ENCODE results near the gene ANXA11.

Gene ANXA11

GRCh38 chr10:80126876-80127275, 78.5 kb downstream of the ANXA11 start:
- no peak for TF ChIP-seq REST (IDR thresholded peaks at IDR 0.05; ENCODE audit: insufficient read depth in 1 of 2, low read depth in 2 of 2, low read length in 2 of 2)
- TF ChIP-seq SIN3A (IDR thresholded peaks at IDR 0.05; ENCODE audit: borderline replicate concordance, insufficient read depth, low read length), result no peak
- no peak for TF ChIP-seq TAF1 (IDR thresholded peaks at IDR 0.05; ENCODE audit: borderline replicate concordance, insufficient read depth, low read length)
- no peak for TF ChIP-seq POLR2AphosphoS5 (IDR thresholded peaks at IDR 0.05; ENCODE audit: low read depth, low read length)
- TF ChIP-seq FOXP2 (optimal IDR thresholded peaks at IDR 0.05; ENCODE audit: borderline replicate concordance, extremely low read depth, extremely low read length, insufficient read depth), result no peak

- TF ChIP-seq POLR2AphosphoS5 (IDR thresholded peaks at IDR 0.05; ENCODE audit: low read depth, low read length) (no peak), SIN3A (IDR thresholded peaks at IDR 0.05; ENCODE audit: borderline replicate concordance, insufficient read depth, low read length) (no peak)
Observed at GRCh38 chr10:80122746-80123145, 82.6 kb downstream of the ANXA11 start.

GRCh38 chr10:80122110-80122710, 83.1 kb downstream of the ANXA11 start:
- TF ChIP-seq TAF1 (IDR thresholded peaks at IDR 0.05; ENCODE audit: borderline replicate concordance, insufficient read depth, low read length) (no peak), FOXP2 (optimal IDR thresholded peaks at IDR 0.05; ENCODE audit: borderline replicate concordance, extremely low read depth, extremely low read length, insufficient read depth) (no peak), SIN3A (IDR thresholded peaks at IDR 0.05; ENCODE audit: borderline replicate concordance, insufficient read depth, low read length) (no peak), POLR2AphosphoS5 (IDR thresholded peaks at IDR 0.05; ENCODE audit: low read depth, low read length) (no peak), REST (IDR thresholded peaks at IDR 0.05; ENCODE audit: insufficient read depth in 1 of 2, low read depth in 2 of 2, low read length in 2 of 2) (no peak)

- TF ChIP-seq REST (IDR thresholded peaks at IDR 0.05; ENCODE audit: insufficient read depth in 1 of 2, low read depth in 2 of 2, low read length in 2 of 2) (no peak), POLR2AphosphoS5 (IDR thresholded peaks at IDR 0.05; ENCODE audit: low read depth, low read length) (no peak), FOXP2 (optimal IDR thresholded peaks at IDR 0.05; ENCODE audit: borderline replicate concordance, extremely low read depth, extremely low read length, insufficient read depth) (no peak), TAF1 (IDR thresholded peaks at IDR 0.05; ENCODE audit: borderline replicate concordance, insufficient read depth, low read length) (no peak), SIN3A (IDR thresholded peaks at IDR 0.05; ENCODE audit: borderline replicate concordance, insufficient read depth, low read length) (no peak)
Observed at GRCh38 chr10:80118669-80119068, 86.7 kb downstream of the ANXA11 start.

GRCh38 chr10:80110986-80111385, 94.4 kb downstream of the ANXA11 start:
- TF ChIP-seq TAF1 (IDR thresholded peaks at IDR 0.05; ENCODE audit: borderline replicate concordance, insufficient read depth, low read length), result no peak
- no peak for TF ChIP-seq SIN3A (IDR thresholded peaks at IDR 0.05; ENCODE audit: borderline replicate concordance, insufficient read depth, low read length)
- no peak for TF ChIP-seq FOXP2 (optimal IDR thresholded peaks at IDR 0.05; ENCODE audit: borderline replicate concordance, extremely low read depth, extremely low read length, insufficient read depth)
- TF ChIP-seq POLR2AphosphoS5 (IDR thresholded peaks at IDR 0.05; ENCODE audit: low read depth, low read length), result no peak
- TF ChIP-seq REST (IDR thresholded peaks at IDR 0.05; ENCODE audit: insufficient read depth in 1 of 2, low read depth in 2 of 2, low read length in 2 of 2), result no peak

Data from PFSK-1 (cell line).